ENCODE measurements around the gene CTBP2.
A peak's percentile ranks its signal among the peaks of the same experiment; 100 is the strongest.

CTBP2 gene

DNA sequence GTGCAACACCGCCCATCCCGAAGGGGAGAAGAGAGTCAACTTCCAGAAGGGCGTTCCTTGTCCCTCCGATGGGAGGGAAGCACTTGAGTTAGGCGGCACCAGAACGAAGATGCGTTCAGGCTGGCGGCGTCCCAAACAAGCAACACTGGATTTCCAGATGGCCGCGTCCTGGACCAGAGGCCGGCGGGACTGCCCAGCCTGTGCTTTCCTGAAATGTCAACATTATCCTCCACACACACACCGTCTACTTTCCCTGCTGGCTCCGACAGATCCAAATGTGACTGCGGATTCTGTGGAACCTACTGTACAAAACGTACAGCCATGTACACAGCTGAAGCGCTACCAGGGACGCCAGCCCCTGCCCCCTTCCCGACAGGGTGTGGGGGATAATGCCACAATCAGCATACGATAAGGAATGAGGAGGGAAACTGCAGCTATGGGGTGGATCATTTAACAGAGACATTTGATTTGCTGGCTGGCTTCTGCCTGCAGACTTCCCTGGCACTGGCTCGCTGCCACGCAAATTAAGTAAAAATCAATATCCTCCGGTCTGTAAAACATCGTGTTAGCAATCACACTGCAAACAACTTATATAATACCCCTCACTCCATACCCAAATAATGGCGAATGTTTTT, 136.4 kb downstream of the CTBP2 start:
- peak overlapping the region; percentile 39 for H3K4me3 ChIP-seq (ENCODE audit: low read depth, low read length)

DNA sequence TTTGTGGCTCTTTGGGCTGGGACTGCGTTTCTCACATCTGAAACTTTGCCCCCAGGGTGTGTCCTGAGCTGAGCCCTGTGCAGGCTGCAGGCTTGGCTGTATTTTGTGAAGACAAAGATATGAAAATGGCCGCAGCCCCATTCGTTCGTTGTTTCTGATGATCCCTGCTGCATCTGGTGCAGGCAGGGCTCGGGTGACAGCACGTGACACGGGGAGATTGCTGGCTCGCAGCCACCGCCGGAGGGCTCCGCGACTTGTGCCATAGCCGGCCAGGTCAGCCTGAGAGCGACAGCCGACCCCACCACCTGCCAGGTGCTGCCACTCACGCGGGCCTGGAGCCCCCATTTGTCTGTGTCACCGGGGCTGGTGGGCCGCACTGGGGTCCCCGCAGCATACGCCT, 137.1 kb downstream of the CTBP2 start:
- TF ChIP-seq, protein P1, sequence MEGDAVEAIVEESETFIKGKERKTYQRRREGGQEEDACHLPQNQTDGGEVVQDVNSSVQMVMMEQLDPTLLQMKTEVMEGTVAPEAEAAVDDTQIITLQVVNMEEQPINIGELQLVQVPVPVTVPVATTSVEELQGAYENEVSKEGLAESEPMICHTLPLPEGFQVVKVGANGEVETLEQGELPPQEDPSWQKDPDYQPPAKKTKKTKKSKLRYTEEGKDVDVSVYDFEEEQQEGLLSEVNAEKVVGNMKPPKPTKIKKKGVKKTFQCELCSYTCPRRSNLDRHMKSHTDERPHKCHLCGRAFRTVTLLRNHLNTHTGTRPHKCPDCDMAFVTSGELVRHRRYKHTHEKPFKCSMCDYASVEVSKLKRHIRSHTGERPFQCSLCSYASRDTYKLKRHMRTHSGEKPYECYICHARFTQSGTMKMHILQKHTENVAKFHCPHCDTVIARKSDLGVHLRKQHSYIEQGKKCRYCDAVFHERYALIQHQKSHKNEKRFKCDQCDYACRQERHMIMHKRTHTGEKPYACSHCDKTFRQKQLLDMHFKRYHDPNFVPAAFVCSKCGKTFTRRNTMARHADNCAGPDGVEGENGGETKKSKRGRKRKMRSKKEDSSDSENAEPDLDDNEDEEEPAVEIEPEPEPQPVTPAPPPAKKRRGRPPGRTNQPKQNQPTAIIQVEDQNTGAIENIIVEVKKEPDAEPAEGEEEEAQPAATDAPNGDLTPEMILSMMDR (IDR thresholded peaks at IDR 0.05; ENCODE audit: low read depth, low read length): 0 out of 2 replicates have a peak, but pooled peaks have one; percentile 9
- DNase-seq: peak; percentile 85
- Histone ChIP-seq H3K4me3 (ENCODE audit: low read depth, low read length) (peak overlapping the region; percentile 39), H3K27ac (peak overlapping the region; percentile 94), H3K36me3 (peaks cover 41% of the 10 kb centered on the region), H3K9me3 (ENCODE audit: severe bottlenecking) (peaks cover 7% of the 10 kb centered on the region), H3K27me3 (ENCODE audit: insufficient read depth, low read depth, severe bottlenecking) (no peaks in the 10 kb centered on the region)

More for the DNA sequence above, 136.4 kb downstream of the CTBP2 start:
- H3K27ac ChIP-seq: peak overlapping the region; percentile 94
- H3K36me3 ChIP-seq: peaks cover 40% of the 10 kb centered on the region
- H3K9me3 ChIP-seq (ENCODE audit: severe bottlenecking): peaks cover 7% of the 10 kb centered on the region
- no peaks in the 10 kb centered on the region for H3K27me3 ChIP-seq (ENCODE audit: insufficient read depth, low read depth, severe bottlenecking)
- DNase-seq: peak; percentile 48
- TF ChIP-seq, protein P1 (IDR thresholded peaks at IDR 0.05; ENCODE audit: low read depth, low read length): no peak

GRCh38 chr10:125022671-125023070, 137.7 kb downstream of the CTBP2 start:
- Histone ChIP-seq H3K36me3 (peaks cover 41% of the 10 kb centered on the region), H3K4me3 (ENCODE audit: low read depth, low read length) (peak overlapping the region; percentile 39; the same call in 1 of the 2 replicates), H3K27me3 (ENCODE audit: insufficient read depth, low read depth, severe bottlenecking) (no peaks in the 10 kb centered on the region), H3K9me3 (ENCODE audit: severe bottlenecking) (peaks cover 7% of the 10 kb centered on the region), H3K27ac (peak overlapping the region; percentile 94)
- no peak for DNase-seq
- TF ChIP-seq, protein P1 (IDR thresholded peaks at IDR 0.05; ENCODE audit: low read depth, low read length): no peak

DNA sequence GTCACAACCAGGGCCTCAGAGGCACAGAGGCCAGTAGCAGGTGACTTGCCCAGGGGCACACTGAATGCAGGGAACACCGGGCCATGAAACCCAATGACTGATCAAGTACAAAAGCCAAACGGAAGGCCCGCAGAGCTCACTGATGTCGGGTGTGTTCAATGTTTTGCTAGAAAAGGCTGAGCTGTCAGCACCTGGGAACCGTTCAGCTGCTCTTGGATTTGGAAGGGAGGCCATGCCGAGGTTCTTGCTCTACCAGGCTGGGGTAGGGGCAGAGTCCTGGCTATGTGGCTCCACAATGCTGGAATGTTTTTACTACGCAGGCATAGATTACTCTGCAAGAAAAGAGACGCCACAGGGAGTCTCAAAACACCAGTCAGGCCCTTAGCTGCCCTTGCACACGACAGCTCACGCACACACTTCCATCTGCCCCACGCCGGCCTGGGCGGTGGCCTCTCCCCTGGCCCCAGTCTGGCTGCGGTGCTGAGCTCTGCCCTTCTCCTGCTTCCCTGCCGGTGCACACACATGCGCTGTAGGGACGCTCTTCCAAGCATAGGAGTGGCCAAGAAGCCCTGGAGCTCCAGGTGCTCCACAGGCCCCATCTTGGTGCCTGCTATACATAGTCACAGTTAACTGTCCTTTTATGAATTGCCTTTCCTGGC, 138.5 kb downstream of the CTBP2 start:
- H3K27me3 ChIP-seq (ENCODE audit: insufficient read depth, low read depth, severe bottlenecking): no peaks in the 10 kb centered on the region
- H3K36me3 ChIP-seq: peaks cover 36% of the 10 kb centered on the region
- peaks cover 7% of the 10 kb centered on the region for H3K9me3 ChIP-seq (ENCODE audit: severe bottlenecking)
- H3K4me3 ChIP-seq (ENCODE audit: low read depth, low read length): no peak overlapping the region
- TF ChIP-seq, protein P1 (IDR thresholded peaks at IDR 0.05; ENCODE audit: low read depth, low read length): no peak
- H3K27ac ChIP-seq: peak overlapping the region; percentile 94
- DNase-seq: peak; percentile 39

GRCh38 chr10:125020871-125021270, 139.5 kb downstream of the CTBP2 start:
- TF ChIP-seq, protein P1 (IDR thresholded peaks at IDR 0.05; ENCODE audit: low read depth, low read length): no peak
- no peaks in the 10 kb centered on the region for H3K27me3 ChIP-seq (ENCODE audit: insufficient read depth, low read depth, severe bottlenecking)
- peaks cover 42% of the 10 kb centered on the region for H3K36me3 ChIP-seq
- H3K27ac ChIP-seq: no peak overlapping the region
- no peak overlapping the region for H3K4me3 ChIP-seq (ENCODE audit: low read depth, low read length)
- H3K9me3 ChIP-seq (ENCODE audit: severe bottlenecking): peaks cover 7% of the 10 kb centered on the region
- no peak for DNase-seq

Data from WERI-Rb-1 (cell line).